ENCODE measurements around the gene SMARCA1. TPM values are rescaled to one million over a fixed set of nuclear protein-coding genes. Genes with fewer than 3 reads are reported as not detected.
"Not testable (repeated sequence)": the region's sequence is repeated elsewhere in the genome, so short reads cannot be mapped to it uniquely, and the experiment has no call there.

Gene SMARCA1
- total and polyA plus RNA-seq, 12 donors: 6.3 to 42.9 (median 32.1) TPM

GRCh38 chrX:129566073-129566472 is 42.8 kb upstream of the SMARCA1 start:
- 6 to 7% methylated on average over 1 of the region's 1 CpG for WGBS, 2 donors
- TF ChIP-seq CTCF (IDR thresholded peaks at IDR 0.05): no peak
- H3K36me3 ChIP-seq: peaks cover 0 to 71% (median 12%) of the 10 kb centered on the region in 9 donors
- no peak overlapping the region for H3K27ac ChIP-seq
- ATAC-seq (no peak), DNase-seq (no peak)
- H3K9me3 ChIP-seq: no peaks in the 10 kb centered on the region
- intact Hi-C loops (cut with DNase I): no loop called here
- no peak overlapping the region for H3K4me3 ChIP-seq
- H3K4me1 ChIP-seq: peaks cover 0 to 19% (median 6%) of the 10 kb centered on the region in 9 donors
- no peaks in the 10 kb centered on the region for H3K27me3 ChIP-seq

GRCh38 chrX:129565046-129565650 is 41.9 kb upstream of the SMARCA1 start:
- peaks cover 0 to 19% (median 6%) of the 10 kb centered on the region in 9 donors for H3K4me1 ChIP-seq

GRCh38 chrX:129564345-129564744 is 41.1 kb upstream of the SMARCA1 start:
- H3K27ac ChIP-seq; H3K9me3 ChIP-seq; ATAC-seq; H3K4me3 ChIP-seq; H3K27me3 ChIP-seq; DNase-seq; intact Hi-C loops (cut with DNase I): not testable (repeated sequence)
- H3K4me1 ChIP-seq: peaks cover 0 to 19% (median 6%) of the 10 kb centered on the region in 9 donors
- H3K36me3 ChIP-seq: peaks cover 0 to 71% (median 12%) of the 10 kb centered on the region in 9 donors
- WGBS, 2 donors: 93 to 98% methylated on average over 3 to 4 of the region's 5 CpGs

More at GRCh38 chrX:129565046-129565650, 41.9 kb upstream of the SMARCA1 start:
- 14 to 24% methylated on average over 3 of the region's 3 CpGs for WGBS, 2 donors
- ATAC-seq: no peak
- H3K36me3 ChIP-seq: peaks cover 0 to 71% (median 12%) of the 10 kb centered on the region in 9 donors
- peaks cover 0 to 8% (median 0%) of the 10 kb centered on the region in 7 donors for H3K27me3 ChIP-seq
- no peak for DNase-seq
- H3K27ac ChIP-seq: no peak overlapping the region
- no peak for TF ChIP-seq CTCF (IDR thresholded peaks at IDR 0.05)
- intact Hi-C loops (cut with DNase I): no loop called here
- no peak overlapping the region for H3K4me3 ChIP-seq
- no peaks in the 10 kb centered on the region for H3K9me3 ChIP-seq

GRCh38 chrX:129561453-129561852 is 38.2 kb upstream of the SMARCA1 start:
- Histone ChIP-seq H3K4me1 (peaks cover 0 to 21% (median 6%) of the 10 kb centered on the region in 9 donors), H3K4me3 (no peak overlapping the region), H3K36me3 (peaks cover 0 to 71% (median 5%) of the 10 kb centered on the region in 9 donors), H3K27ac (no peak overlapping the region), H3K9me3 (no peaks in the 10 kb centered on the region), H3K27me3 (peaks cover 0 to 9% (median 0%) of the 10 kb centered on the region in 7 donors)
- DNase-seq (no peak), ATAC-seq (no peak)
- 76 to 79% methylated on average over 3 of the region's 3 CpGs for WGBS, 2 donors
- no peak for TF ChIP-seq CTCF (IDR thresholded peaks at IDR 0.05)
- intact Hi-C loops (cut with DNase I): no loop called here

- H3K36me3 ChIP-seq: peaks cover 0 to 86% (median 5%) of the 10 kb centered on the region in 9 donors
- intact Hi-C loops (cut with DNase I): no loop called here
- no peak for ATAC-seq
Observed at GRCh38 chrX:129559783-129560182, 36.5 kb upstream of the SMARCA1 start.

More at GRCh38 chrX:129559783-129560182, 36.5 kb upstream of the SMARCA1 start:
- Histone ChIP-seq H3K4me1 (peaks cover 0 to 4% (median 0%) of the 10 kb centered on the region in 9 donors), H3K9me3 (no peaks in the 10 kb centered on the region), H3K27me3 (peaks cover 0 to 9% (median 0%) of the 10 kb centered on the region in 7 donors), H3K27ac (no peak overlapping the region), H3K4me3 (no peak overlapping the region)
- no peak for TF ChIP-seq CTCF (IDR thresholded peaks at IDR 0.05)
- no peak for DNase-seq
- WGBS, 2 donors: 100% methylated on average over 1 of the region's 1 CpG
